ENCODE data around the gene DTX3.

Gene DTX3

DNA sequence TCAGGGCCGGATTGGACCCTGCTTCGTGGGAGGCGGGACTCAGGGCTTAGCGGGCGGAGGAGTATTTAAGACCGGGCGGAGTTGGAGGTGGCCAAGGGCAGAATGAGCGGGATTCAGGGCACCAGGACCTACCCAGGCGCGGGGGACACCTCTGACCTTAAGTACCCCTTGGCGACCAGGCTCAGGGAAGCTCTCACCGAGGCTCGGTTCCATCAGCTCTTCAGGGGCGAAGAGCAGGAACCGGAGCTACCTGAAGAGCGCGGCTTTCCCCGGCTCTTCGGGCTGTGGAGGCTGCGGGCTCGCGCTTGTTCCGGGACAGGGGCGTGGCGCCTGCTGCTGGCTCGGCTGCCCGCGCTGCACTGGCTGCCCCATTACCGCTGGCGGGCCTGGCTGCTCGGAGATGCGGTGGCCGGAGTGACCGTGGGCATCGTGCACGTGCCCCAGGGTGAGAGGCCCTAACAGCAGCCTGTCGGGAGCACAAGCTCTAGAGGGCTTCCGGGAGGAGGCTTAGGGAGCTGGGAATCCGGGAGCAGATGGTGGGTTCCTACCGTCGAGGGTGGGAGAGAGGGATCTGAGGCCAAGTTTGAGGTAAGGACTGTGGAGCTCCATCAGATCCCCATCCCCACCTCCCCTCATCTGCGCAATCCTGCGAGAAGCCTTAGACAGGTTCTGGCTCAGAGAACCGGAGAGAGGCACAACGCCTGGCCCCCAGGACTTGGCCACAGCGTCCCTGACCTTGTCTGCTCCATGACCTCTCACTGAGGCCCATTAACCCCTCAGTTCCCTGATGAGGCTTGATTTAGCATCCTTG is 15.0 kb downstream of the DTX3 start:
- Histone ChIP-seq H3K9me3 (ENCODE audit: insufficient read depth, low read length, severe bottlenecking) (no peaks in the 10 kb centered on the region), H4K20me1 (ENCODE audit: insufficient read depth, low read length) (peaks cover 3% of the 10 kb centered on the region; the same call in 1 of the 2 replicates), H2AFZ (ENCODE audit: low read depth, low read length) (no peak overlapping the region), H3K4me3 (ENCODE audit: low read depth in 1 of 2, low read length in 2 of 2) (no peak overlapping the region), H3K79me2 (ENCODE audit: insufficient read depth, low read length) (no peaks in the 10 kb centered on the region), H3K27me3 (ENCODE audit: insufficient read depth, low read length, poor library complexity) (peaks cover 35% of the 10 kb centered on the region), H3K27ac (ENCODE audit: low read length) (no peak overlapping the region), H3K4me1 (ENCODE audit: insufficient read depth, low read length) (no peaks in the 10 kb centered on the region), H3K36me3 (ENCODE audit: insufficient read depth, low read length) (no peaks in the 10 kb centered on the region), H3K4me2 (ENCODE audit: insufficient read depth, low read length) (no peak overlapping the region), H3K9ac (ENCODE audit: low read depth, low read length) (no peak overlapping the region)
- no peak for DNase-seq
- TF ChIP-seq EZH2 (IDR thresholded peaks at IDR 0.05; ENCODE audit: borderline replicate concordance, low read depth, low read length, severe bottlenecking), result no peak
- TF ChIP-seq, protein P1, sequence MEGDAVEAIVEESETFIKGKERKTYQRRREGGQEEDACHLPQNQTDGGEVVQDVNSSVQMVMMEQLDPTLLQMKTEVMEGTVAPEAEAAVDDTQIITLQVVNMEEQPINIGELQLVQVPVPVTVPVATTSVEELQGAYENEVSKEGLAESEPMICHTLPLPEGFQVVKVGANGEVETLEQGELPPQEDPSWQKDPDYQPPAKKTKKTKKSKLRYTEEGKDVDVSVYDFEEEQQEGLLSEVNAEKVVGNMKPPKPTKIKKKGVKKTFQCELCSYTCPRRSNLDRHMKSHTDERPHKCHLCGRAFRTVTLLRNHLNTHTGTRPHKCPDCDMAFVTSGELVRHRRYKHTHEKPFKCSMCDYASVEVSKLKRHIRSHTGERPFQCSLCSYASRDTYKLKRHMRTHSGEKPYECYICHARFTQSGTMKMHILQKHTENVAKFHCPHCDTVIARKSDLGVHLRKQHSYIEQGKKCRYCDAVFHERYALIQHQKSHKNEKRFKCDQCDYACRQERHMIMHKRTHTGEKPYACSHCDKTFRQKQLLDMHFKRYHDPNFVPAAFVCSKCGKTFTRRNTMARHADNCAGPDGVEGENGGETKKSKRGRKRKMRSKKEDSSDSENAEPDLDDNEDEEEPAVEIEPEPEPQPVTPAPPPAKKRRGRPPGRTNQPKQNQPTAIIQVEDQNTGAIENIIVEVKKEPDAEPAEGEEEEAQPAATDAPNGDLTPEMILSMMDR (IDR thresholded peaks at IDR 0.05; ENCODE audit: borderline replicate concordance, extremely low read depth, low read length, poor library complexity, severe bottlenecking), result no peak
- no peak for ATAC-seq (ENCODE audit: insufficient read depth, low read depth)

DNA sequence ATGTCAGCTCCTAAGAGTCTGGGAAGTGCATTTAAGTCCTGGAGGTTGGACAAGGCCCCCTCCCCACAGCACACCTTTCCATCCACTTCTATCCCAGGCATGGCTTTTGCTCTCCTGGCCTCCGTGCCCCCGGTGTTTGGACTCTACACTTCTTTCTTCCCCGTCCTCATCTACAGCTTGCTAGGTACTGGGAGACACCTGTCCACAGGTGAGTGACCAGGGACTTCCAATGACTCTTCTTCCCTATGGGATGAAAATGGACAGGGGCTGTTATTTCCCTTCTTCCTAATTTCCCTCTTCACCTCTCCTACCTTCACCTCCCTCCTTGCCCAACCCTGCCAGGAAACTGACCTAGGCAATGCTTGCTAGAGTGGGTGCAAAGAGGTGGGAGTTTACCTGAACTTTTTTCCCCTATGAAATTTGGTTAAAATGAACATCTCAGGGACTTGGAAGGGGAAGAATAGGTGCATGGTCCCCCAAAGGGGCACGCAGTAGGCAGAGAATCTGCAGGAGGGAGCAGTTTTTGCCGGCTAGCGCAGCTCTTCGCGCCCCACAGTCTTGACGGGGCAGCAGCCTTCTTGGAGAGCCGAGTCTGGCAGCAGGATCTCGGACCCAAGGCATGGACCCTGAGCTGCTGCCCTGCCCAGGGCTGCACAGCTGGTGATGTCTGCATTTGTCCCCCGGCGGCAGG is 15.8 kb downstream of the DTX3 start:
- H3K9me3 ChIP-seq (ENCODE audit: insufficient read depth, low read length, severe bottlenecking), result no peaks in the 10 kb centered on the region
- no peak overlapping the region for H2AFZ ChIP-seq (ENCODE audit: low read depth, low read length)
- H3K9ac ChIP-seq (ENCODE audit: low read depth, low read length), result no peak overlapping the region
- H3K79me2 ChIP-seq (ENCODE audit: insufficient read depth, low read length), result no peaks in the 10 kb centered on the region
- ATAC-seq (ENCODE audit: insufficient read depth, low read depth) (no peak), DNase-seq (no peak)
- H3K27me3 ChIP-seq (ENCODE audit: insufficient read depth, low read length, poor library complexity), result peaks cover 28% of the 10 kb centered on the region
- peaks cover 3% of the 10 kb centered on the region; the same call in 1 of the 2 replicates for H4K20me1 ChIP-seq (ENCODE audit: insufficient read depth, low read length)
- H3K4me1 ChIP-seq (ENCODE audit: insufficient read depth, low read length), result no peaks in the 10 kb centered on the region
- no peak overlapping the region for H3K4me2 ChIP-seq (ENCODE audit: insufficient read depth, low read length)
- no peak overlapping the region for H3K27ac ChIP-seq (ENCODE audit: low read length)
- no peaks in the 10 kb centered on the region for H3K36me3 ChIP-seq (ENCODE audit: insufficient read depth, low read length)
- no peak for TF ChIP-seq EZH2 (IDR thresholded peaks at IDR 0.05; ENCODE audit: borderline replicate concordance, low read depth, low read length, severe bottlenecking)
- TF ChIP-seq, protein P1 (IDR thresholded peaks at IDR 0.05; ENCODE audit: borderline replicate concordance, extremely low read depth, low read length, poor library complexity, severe bottlenecking), result no peak
- no peak overlapping the region for H3K4me3 ChIP-seq (ENCODE audit: low read depth in 1 of 2, low read length in 2 of 2)

DNA sequence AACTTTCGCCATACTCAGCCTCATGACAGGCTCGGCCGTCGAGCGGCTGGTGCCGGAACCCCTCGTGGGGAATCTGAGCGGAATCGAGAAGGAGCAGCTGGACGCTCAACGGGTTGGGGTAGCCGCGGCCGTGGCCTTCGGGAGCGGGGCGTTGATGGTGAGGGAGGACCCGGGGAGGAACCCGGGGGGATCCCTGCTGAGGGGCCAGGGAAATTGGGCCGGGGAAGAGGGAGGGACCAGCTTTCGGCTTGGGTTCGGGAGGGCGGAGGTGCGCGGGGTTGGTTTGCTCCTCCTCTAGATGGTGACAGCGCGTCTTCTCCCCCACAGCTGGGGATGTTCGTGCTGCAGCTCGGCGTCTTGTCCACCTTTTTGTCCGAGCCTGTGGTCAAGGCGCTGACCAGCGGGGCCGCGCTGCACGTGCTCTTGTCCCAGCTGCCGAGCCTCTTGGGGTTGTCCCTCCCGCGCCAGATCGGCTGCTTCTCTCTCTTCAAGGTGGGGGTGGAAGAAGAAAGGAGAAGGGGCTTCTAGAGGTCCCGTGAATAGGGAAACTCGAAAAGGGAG is 16.4 kb downstream of the DTX3 start:
- H3K36me3 ChIP-seq (ENCODE audit: insufficient read depth, low read length), result no peaks in the 10 kb centered on the region
- peaks cover 23% of the 10 kb centered on the region for H3K27me3 ChIP-seq (ENCODE audit: insufficient read depth, low read length, poor library complexity)
- no peak for TF ChIP-seq EZH2 (IDR thresholded peaks at IDR 0.05; ENCODE audit: borderline replicate concordance, low read depth, low read length, severe bottlenecking)
- TF ChIP-seq, protein P1 (IDR thresholded peaks at IDR 0.05; ENCODE audit: borderline replicate concordance, extremely low read depth, low read length, poor library complexity, severe bottlenecking), result no peak
- H4K20me1 ChIP-seq (ENCODE audit: insufficient read depth, low read length), result peaks cover 3% of the 10 kb centered on the region; the same call in 1 of the 2 replicates
- H3K27ac ChIP-seq (ENCODE audit: low read length), result no peak overlapping the region
- ATAC-seq (ENCODE audit: insufficient read depth, low read depth) (no peak), DNase-seq (no peak)
- H3K9me3 ChIP-seq (ENCODE audit: insufficient read depth, low read length, severe bottlenecking), result no peaks in the 10 kb centered on the region
- no peak overlapping the region for H3K4me2 ChIP-seq (ENCODE audit: insufficient read depth, low read length)
- no peaks in the 10 kb centered on the region for H3K79me2 ChIP-seq (ENCODE audit: insufficient read depth, low read length)
- H3K4me1 ChIP-seq (ENCODE audit: insufficient read depth, low read length), result no peaks in the 10 kb centered on the region
- no peak overlapping the region for H3K9ac ChIP-seq (ENCODE audit: low read depth, low read length)
- no peak overlapping the region for H3K4me3 ChIP-seq (ENCODE audit: low read depth in 1 of 2, low read length in 2 of 2)
- H2AFZ ChIP-seq (ENCODE audit: low read depth, low read length), result no peak overlapping the region
